C4-2B (cell line): Measurements from ENCODE around the gene CEACAM5.

Source experiments
- H3K27ac ChIP-seq: fragments of 450-650 bp; 2 replicates; pipeline ENCODE4 v1.5.1; 2017
- ZFX ChIP-seq: fragments of 450-650 bp; IDR thresholded peaks from 2 replicates; pipeline ENCODE4 v1.6.1; 2017
- TF ChIP-seq, protein P1 (sequence below): fragments of 450-650 bp; conservative IDR thresholded peaks from 2 replicates; pipeline ENCODE4 v1.5.1; 2017; ENCODE audit warnings: mild to moderate bottlenecking

CEACAM5 gene

DNA sequence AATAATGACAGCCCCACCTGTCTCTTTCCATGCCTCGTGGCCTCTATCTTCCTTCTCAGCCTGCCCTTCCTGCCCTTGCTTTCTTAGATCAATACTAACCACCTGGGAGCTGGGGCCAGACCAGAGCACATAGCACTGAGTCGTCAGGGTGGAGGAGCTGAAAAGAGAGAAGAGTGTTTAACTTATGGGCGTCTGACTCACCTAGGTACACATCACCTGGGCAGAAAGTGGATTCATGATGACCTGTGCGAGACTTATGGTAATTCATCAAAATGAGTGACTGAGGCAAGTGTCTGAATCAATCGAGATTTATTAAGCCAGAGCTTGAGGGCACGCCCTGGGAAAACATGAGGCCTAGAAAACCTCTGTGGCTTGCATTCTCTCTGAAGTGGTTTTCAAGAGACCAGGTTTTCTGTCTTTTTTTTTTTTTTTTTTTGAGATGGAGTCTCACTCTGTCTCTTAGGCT lies 66.1 kb downstream of the CEACAM5 start:
- H3K27ac ChIP-seq: no peak overlapping the region
- TF ChIP-seq, protein P1, sequence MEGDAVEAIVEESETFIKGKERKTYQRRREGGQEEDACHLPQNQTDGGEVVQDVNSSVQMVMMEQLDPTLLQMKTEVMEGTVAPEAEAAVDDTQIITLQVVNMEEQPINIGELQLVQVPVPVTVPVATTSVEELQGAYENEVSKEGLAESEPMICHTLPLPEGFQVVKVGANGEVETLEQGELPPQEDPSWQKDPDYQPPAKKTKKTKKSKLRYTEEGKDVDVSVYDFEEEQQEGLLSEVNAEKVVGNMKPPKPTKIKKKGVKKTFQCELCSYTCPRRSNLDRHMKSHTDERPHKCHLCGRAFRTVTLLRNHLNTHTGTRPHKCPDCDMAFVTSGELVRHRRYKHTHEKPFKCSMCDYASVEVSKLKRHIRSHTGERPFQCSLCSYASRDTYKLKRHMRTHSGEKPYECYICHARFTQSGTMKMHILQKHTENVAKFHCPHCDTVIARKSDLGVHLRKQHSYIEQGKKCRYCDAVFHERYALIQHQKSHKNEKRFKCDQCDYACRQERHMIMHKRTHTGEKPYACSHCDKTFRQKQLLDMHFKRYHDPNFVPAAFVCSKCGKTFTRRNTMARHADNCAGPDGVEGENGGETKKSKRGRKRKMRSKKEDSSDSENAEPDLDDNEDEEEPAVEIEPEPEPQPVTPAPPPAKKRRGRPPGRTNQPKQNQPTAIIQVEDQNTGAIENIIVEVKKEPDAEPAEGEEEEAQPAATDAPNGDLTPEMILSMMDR: no peak
- no peak for TF ChIP-seq ZFX

- H3K27ac ChIP-seq: no peak overlapping the region
- no peak for TF ChIP-seq ZFX
- TF ChIP-seq, protein P1: no peak
Observed at GRCh38 chr19:41776700-41777099, 68.3 kb downstream of the CEACAM5 start.
